Panc1 (cell line): ENCODE measurements around the gene SLC36A4. TPM values are rescaled to one million over a fixed set of nuclear protein-coding genes. Genes with fewer than 3 reads are reported as not detected.

Experiments used
- total RNA-seq: library from RNA; stranded (reverse); gene quantifications from one replicate; pipeline ENCODE4 v1.2.1, GENCODE V29; 2021; ENCODE audit not compliant: unreplicated experiment

The SLC36A4 gene
- total RNA-seq, 1 experiment from 2014 or later = 30.3 TPM

Other genes with a start within 250 kb of the SLC36A4 start
- not detected for gene MTNR1B, start 228.3 kb downstream of the SLC36A4 start, total RNA-seq
- not detected for gene DEUP1, start 132.8 kb upstream of the SLC36A4 start, total RNA-seq